ENCODE results near the gene PIK3R1.
"Not testable (repeated sequence)": the region's sequence is repeated elsewhere in the genome, so short reads cannot be mapped to it uniquely, and the experiment has no call there.

PIK3R1 gene

DNA sequence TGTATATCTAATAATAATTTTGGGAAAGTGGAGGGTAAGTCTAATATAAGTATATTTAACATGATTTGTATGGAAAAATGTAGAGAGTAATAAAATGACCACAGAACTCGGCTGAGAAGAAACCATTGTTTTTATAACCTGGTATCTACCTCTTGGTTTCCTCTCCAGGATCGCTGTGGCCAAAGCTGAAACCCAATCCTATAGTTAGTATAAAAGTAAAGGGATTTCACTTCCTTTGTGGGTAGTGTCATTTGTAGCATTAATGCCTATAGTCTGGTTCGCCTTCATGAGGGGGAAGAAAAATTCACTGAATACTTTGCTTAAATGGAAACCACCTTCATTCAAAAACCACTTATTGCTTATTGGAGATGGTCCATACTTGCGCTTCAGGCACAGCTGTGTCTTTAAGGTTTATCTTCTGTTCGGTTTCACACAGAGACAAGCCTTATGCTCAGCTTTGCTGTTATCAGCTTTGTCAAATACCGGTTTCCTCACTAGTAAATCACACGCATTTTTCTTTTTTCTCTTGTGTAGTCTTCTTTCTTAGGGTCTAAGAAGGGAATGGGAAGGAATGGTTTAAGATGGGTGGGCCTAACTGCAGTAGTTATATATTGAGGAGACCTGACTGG lies 12.1 kb downstream of the PIK3R1 start:
- no peak for DNase-seq

GRCh38 chr5:68229416-68229815 lies 13.9 kb downstream of the PIK3R1 start:
- no peak for DNase-seq

- no peak for DNase-seq
Measured at GRCh38 chr5:68230285-68230684, 14.7 kb downstream of the PIK3R1 start.

DNA sequence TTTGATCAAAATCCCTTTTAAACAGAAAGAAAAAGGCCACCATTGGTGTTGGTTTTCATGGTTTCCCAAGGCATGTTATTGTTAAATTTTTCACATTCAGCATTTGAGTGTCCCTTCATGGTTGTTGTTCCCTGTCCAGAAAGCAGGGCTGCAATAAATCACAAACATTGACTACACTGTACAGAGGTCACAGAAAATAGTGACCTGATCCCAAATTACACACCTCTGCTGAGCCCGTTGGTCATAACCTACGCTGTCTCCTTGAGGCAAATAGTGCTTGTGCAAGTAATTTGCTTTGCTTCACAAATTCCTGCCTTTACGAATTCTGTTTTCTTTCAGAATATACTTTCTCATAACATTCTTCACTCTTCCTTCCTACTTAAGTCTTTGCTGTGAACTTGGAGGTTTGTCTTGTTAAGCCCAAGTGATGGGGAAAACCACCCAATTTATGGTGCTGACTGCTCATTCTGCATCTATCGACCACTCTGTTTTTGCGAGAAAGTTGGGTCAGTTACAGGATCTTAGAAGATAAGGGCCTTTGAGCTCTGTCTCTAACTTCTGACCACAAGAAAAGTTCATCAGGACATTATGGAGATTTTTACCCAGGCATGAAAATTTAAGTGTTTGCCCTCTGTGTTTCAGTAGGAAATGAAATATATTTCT lies 16.0 kb downstream of the PIK3R1 start:
- no peak for DNase-seq

DNA sequence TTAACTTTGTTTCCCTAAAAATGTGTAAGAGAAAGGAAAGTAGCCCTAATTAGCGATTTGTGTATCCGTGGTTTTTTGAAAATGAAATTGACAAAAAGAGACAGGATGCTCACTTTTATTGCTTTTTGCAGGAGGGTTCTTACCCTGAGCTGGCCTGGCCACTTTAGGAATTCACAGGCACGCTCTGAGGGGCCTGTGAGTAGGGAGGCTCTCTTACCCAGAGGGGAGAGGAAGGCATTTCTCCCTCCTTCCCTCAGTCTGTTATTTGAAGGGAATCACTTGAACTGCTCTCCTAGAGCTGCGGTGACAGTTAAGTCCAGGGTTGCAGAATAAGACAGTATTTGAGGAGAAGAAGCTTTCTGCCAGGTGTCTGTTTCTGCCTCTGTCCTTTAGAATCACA lies 16.7 kb downstream of the PIK3R1 start:
- DNase-seq, result no peak

DNA sequence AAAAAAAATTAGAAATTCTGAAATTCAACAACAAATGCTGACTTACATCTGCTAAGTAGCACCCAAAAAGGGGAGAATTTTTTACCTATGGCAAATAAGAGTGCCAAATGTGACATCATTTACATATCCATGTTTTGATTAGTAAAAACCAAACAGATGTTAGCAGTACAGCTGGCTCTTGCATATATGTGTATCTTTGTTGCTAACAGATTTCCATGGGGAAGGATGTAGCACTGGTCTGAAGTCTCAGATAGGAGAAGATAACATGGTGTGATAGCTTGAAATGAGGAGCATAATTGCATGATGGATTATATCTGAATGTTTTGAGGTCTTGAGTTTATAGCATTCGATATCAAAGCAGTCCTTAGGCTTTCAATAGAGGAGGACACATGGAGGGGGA lies 17.5 kb downstream of the PIK3R1 start:
- no peak for DNase-seq

GRCh38 chr5:68235229-68235628 lies 19.7 kb downstream of the PIK3R1 start:
- not testable (repeated sequence) for DNase-seq

DNA sequence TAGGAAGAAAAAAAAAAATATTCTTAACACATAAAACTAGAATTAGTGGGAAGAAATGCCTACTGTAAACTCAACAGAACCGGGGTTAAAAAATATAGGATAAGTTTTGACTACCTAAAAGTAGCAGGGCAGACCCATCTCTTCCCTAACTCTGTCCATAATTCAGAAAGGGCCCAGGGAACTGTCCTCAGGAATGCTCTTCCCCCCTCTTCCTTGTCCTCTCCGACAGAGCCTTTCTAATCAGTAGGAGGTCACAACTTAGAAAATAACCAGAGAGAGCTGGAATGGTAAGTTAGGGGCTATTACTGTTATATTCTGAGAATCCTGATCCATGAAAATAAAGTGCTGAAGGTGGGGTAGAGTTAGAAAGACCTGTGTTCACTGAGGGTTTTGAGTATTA lies 22.2 kb downstream of the PIK3R1 start:
- no peak for DNase-seq

- no peak for DNase-seq
Measured at GRCh38 chr5:68239487-68239886, 23.9 kb downstream of the PIK3R1 start.

DNA sequence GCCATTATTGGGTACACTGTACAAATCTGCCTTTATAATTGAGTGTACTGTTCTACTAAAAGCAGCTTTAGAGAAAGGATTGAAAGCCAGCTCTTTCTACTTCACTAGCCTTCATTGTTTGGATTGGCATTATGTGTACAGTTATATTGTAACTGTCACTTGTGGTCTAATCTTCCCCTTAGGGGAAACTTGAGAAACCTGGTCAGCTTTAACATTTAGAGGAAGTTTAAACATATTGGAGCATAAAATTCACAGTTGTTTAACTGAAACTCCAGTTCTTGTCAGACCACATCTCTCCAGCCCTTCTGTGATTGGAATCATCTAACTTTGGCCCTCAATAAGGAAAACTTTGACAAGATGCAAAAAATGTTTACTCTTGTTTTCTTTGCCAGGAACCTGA lies 24.6 kb downstream of the PIK3R1 start:
- no peak for DNase-seq

DNA sequence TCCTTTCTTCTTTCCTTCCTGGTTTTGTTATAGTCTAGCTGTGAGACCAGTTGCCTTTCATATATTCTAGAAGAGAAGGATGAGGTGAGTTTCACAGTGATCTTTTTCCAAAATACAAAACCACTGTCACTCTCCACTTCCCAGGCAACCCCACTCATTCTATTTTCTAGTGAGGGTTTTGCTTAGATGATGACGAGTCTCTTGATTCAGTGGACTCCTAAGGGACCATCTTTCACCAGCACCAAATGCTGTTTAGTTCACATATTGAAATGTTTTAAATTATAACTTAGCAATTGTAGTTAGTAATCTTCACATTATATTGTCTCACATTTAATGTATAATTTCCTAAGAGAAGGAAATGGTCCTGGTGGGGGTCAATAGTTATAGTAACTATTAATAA lies 25.2 kb downstream of the PIK3R1 start:
- DNase-seq, result no peak

DNA sequence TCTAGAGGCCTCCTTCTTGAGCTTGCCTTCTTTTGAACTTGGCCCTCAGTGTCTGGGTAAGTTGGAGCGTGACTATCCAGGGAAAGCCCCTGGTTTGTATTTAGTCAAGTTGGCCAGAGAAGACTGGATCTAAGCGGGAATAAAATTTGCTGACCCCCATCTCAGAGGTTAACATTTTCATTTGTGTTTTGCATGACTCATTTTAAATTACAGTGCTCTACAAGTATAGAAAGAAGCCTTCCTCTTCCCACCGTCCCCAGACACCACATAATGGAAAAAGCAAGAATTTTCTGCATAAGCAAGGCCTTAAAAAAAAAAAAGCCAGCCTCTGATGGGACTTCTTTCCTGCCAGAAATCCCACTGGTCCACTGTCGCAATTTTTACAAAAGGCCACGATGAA lies 27.2 kb downstream of the PIK3R1 start:
- DNase-seq, result no peak

GRCh38 chr5:68243251-68243650 lies 27.7 kb downstream of the PIK3R1 start:
- DNase-seq, result no peak

DNA sequence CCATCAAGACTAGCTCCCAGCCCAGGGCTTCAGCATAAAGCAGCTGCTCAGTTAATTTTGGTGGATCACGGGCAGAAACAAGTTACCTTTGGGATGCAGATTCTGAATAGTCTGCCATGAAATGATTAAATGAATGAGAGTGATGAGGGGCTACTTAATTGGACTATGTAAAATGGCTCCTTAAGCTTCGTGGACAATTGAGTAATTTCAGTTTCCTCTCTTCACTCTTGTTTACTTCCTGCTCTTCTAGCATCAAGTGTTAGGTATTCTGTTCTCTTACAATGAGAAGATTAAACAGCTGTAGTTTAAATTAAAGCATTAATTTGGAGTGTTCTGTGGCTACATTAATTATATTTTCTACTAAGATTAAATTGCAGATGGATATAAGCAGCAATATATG lies 28.1 kb downstream of the PIK3R1 start:
- no peak for DNase-seq

GRCh38 chr5:68245319-68245718 lies 29.8 kb downstream of the PIK3R1 start:
- no peak for DNase-seq

GRCh38 chr5:68246802-68247201 lies 31.2 kb downstream of the PIK3R1 start:
- no peak for DNase-seq

GRCh38 chr5:68247627-68248026 lies 32.1 kb downstream of the PIK3R1 start:
- no peak for DNase-seq

- no peak for DNase-seq
Measured at GRCh38 chr5:68248896-68249295, 33.3 kb downstream of the PIK3R1 start.

- DNase-seq, result no peak
Measured at GRCh38 chr5:68249520-68249919, 34.0 kb downstream of the PIK3R1 start.

DNA sequence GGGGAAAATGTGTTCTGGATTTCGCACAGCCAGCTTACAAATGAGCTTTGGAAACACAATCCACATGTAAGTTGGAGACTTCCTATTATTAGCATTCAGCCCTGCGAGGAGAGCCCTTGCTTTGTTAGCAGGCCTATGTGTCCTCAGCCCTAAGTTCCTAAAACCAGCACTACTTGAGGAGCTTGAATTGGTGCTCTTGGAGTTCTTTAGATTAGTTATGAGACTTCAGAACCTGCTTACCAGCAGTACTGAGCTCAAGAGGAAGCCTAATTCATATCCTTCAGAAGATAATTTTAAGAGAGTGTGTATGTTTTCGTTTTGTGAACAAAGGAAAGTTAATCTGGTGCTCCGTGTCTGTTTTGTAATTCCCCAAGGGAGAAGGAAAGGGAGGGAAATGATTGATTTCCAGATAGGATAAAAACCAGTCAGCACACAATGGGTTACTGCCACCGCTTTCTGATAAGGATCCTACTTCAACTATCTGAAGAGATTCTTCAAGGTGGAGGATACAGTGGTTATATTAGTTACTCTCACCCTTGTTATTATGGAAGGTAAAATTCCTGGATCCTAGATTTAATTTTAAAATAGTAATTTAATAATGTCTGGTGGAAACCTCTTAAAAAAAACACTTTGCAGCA lies 35.2 kb downstream of the PIK3R1 start:
- DNase-seq, result no peak

- no peak for DNase-seq
Measured at GRCh38 chr5:68251386-68251785, 35.8 kb downstream of the PIK3R1 start.

DNA sequence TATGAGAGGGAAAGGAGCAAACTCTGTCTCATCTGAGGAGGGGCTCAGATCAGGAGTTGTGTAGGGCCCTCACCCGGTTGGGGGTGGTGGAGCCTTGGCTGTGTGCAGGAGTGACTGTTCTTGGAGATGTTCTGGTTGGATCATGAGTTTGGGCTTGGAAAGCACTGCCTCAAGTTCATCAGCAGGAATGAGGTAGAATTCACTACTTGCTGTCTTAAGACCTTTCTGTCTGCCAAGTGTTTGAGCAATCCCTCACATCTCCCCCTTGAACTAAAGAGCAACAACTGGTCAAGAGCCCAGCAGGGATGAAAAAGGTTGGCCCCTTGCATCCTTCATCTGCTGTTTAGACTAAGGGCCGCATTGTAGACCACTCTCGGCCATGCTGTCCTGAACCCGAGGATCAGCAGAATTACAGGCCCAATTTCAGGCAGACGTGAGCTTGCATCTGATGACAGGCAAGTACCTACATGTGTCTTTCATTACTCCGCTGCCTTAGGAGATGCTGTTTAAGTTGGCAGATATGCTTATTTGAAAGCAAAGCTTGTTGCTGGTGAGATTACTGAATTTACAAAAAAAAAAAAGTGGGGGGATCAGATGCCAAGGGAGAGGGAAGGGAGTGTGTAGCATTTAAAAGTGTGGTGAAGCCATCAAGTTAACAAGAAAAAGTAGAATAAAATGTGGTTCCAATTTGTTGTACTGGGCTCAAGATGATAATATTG lies 36.4 kb downstream of the PIK3R1 start:
- no peak for DNase-seq

- DNase-seq, result no peak
Measured at GRCh38 chr5:68252673-68253623, 37.4 kb downstream of the PIK3R1 start.

All from T1000 (cell line).